ENCODE data around the gene CLVS2. TPM values are rescaled to one million over a fixed set of nuclear protein-coding genes. Genes with fewer than 3 reads are reported as not detected.

CLVS2 gene
- total and polyA plus RNA-seq, 4 donors: 0.25 TPM; not detected in 3

DNA sequence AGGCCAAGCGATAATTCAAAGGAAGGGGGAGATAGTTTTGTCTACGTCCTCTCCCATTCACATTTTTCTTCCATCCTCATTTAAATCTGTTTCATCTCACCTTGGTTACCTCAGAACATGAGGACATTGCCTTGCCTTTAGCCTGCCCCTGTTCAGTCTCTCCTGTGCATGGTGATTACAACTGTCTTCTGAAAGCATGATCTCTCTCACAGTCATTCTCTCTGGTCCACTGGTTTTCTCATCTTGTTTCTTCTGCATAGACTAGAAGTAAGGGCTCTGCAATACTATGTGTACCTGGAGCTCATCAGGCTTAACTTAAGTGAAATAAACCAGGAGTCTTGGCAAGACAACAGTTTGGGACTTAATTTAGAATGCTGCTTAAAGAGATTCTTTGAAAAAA is 31.4 kb downstream of the CLVS2 start:
- Histone ChIP-seq H3K9me3 (ENCODE audit: control insufficient read depth in 4 of 4, low read length in 3 of 4) (no peaks in the 10 kb centered on the region), H3K4me1 (ENCODE audit: control insufficient read depth in 4 of 4, insufficient read depth in 4 of 4, low read length in 3 of 4) (no peaks in the 10 kb centered on the region), H3K36me3 (ENCODE audit: control insufficient read depth in 4 of 4, insufficient read depth in 3 of 4, low read depth in 1 of 4, low read length in 3 of 4) (no peaks in the 10 kb centered on the region), H3K27me3 (ENCODE audit: control insufficient read depth in 4 of 4, insufficient read depth in 4 of 4, low read length in 3 of 4) (no peaks in the 10 kb centered on the region), H3K4me3 (ENCODE audit: low read depth in 1 of 3, low read length in 3 of 3) (no peak overlapping the region), H3K27ac (ENCODE audit: low read depth in 1 of 2, low read length in 2 of 2) (no peak overlapping the region), H3K9ac (ENCODE audit: low read depth in 1 of 2, low read length in 2 of 2) (no peak overlapping the region)
- DNase-seq (ENCODE audit: low spot score): no peak
- whole genome bisulfite sequencing: 80% methylated on average over 2 of the region's 2 CpGs
- TF ChIP-seq YY1 (IDR thresholded peaks at IDR 0.05) (no peak), GABPA (IDR thresholded peaks at IDR 0.05 in 1 of 2, conservative IDR thresholded peaks at IDR 0.05 in 1 of 2) (no peak), FOXA2 (IDR thresholded peaks at IDR 0.05) (no peak), HNF4A (conservative IDR thresholded peaks at IDR 0.05) (no peak), SP1 (IDR thresholded peaks at IDR 0.05) (no peak), HNF4G (IDR thresholded peaks at IDR 0.05) (no peak), FOXA1 (IDR thresholded peaks at IDR 0.05) (no peak), RXRA (IDR thresholded peaks at IDR 0.05) (no peak), EGR1 (IDR thresholded peaks at IDR 0.05; ENCODE audit: low read depth in 2 of 2) (no peak), RAD21 (IDR thresholded peaks at IDR 0.05) (no peak), JUND (IDR thresholded peaks at IDR 0.05) (no peak), TAF1 (conservative IDR thresholded peaks at IDR 0.05) (no peak), NR2F2 (IDR thresholded peaks at IDR 0.05) (no peak)
- TF ChIP-seq, protein P1, sequence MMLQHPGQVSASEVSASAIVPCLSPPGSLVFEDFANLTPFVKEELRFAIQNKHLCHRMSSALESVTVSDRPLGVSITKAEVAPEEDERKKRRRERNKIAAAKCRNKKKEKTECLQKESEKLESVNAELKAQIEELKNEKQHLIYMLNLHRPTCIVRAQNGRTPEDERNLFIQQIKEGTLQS (IDR thresholded peaks at IDR 0.05): no peak
- TF ChIP-seq, protein P2, sequence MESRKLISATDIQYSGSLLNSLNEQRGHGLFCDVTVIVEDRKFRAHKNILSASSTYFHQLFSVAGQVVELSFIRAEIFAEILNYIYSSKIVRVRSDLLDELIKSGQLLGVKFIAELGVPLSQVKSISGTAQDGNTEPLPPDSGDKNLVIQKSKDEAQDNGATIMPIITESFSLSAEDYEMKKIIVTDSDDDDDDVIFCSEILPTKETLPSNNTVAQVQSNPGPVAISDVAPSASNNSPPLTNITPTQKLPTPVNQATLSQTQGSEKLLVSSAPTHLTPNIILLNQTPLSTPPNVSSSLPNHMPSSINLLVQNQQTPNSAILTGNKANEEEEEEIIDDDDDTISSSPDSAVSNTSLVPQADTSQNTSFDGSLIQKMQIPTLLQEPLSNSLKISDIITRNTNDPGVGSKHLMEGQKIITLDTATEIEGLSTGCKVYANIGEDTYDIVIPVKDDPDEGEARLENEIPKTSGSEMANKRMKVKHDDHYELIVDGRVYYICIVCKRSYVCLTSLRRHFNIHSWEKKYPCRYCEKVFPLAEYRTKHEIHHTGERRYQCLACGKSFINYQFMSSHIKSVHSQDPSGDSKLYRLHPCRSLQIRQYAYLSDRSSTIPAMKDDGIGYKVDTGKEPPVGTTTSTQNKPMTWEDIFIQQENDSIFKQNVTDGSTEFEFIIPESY (IDR thresholded peaks at IDR 0.05): no peak
- TF ChIP-seq, protein P3, sequence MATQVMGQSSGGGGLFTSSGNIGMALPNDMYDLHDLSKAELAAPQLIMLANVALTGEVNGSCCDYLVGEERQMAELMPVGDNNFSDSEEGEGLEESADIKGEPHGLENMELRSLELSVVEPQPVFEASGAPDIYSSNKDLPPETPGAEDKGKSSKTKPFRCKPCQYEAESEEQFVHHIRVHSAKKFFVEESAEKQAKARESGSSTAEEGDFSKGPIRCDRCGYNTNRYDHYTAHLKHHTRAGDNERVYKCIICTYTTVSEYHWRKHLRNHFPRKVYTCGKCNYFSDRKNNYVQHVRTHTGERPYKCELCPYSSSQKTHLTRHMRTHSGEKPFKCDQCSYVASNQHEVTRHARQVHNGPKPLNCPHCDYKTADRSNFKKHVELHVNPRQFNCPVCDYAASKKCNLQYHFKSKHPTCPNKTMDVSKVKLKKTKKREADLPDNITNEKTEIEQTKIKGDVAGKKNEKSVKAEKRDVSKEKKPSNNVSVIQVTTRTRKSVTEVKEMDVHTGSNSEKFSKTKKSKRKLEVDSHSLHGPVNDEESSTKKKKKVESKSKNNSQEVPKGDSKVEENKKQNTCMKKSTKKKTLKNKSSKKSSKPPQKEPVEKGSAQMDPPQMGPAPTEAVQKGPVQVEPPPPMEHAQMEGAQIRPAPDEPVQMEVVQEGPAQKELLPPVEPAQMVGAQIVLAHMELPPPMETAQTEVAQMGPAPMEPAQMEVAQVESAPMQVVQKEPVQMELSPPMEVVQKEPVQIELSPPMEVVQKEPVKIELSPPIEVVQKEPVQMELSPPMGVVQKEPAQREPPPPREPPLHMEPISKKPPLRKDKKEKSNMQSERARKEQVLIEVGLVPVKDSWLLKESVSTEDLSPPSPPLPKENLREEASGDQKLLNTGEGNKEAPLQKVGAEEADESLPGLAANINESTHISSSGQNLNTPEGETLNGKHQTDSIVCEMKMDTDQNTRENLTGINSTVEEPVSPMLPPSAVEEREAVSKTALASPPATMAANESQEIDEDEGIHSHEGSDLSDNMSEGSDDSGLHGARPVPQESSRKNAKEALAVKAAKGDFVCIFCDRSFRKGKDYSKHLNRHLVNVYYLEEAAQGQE (IDR thresholded peaks at IDR 0.05): no peak

DNA sequence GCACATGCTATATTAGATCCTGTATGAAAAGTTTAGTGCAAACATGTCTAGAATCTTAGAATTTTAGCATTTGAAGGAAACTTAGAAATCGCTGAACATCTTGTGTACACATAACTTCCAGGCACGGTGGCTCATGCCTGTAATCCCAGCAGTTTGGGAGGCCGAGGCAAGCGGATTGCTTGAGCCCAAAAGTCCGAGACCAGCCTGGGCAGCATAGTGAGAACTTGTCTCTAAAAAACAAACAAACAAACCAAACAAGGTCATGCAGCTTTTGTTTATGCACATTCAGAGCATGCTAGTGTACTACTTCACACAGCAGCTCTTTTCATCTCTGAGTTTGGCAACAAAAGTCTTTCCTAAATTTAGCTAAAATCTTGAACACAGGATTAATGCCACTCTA is 32.2 kb downstream of the CLVS2 start:
- Histone ChIP-seq H3K9ac (ENCODE audit: low read depth in 1 of 2, low read length in 2 of 2) (no peak overlapping the region), H3K27me3 (ENCODE audit: control insufficient read depth in 4 of 4, insufficient read depth in 4 of 4, low read length in 3 of 4) (no peaks in the 10 kb centered on the region), H3K9me3 (ENCODE audit: control insufficient read depth in 4 of 4, low read length in 3 of 4) (no peaks in the 10 kb centered on the region), H3K4me3 (ENCODE audit: low read depth in 1 of 3, low read length in 3 of 3) (no peak overlapping the region), H3K4me1 (ENCODE audit: control insufficient read depth in 4 of 4, insufficient read depth in 4 of 4, low read length in 3 of 4) (no peaks in the 10 kb centered on the region), H3K27ac (ENCODE audit: low read depth in 1 of 2, low read length in 2 of 2) (no peak overlapping the region), H3K36me3 (ENCODE audit: control insufficient read depth in 4 of 4, insufficient read depth in 3 of 4, low read depth in 1 of 4, low read length in 3 of 4) (no peaks in the 10 kb centered on the region)
- WGBS: 65% methylated on average over 5 of the region's 5 CpGs
- TF ChIP-seq, protein P3 (IDR thresholded peaks at IDR 0.05): no peak
- TF ChIP-seq RAD21 (IDR thresholded peaks at IDR 0.05): no peak
- no peak for TF ChIP-seq GABPA (IDR thresholded peaks at IDR 0.05 in 1 of 2, conservative IDR thresholded peaks at IDR 0.05 in 1 of 2)
- TF ChIP-seq, protein P2 (IDR thresholded peaks at IDR 0.05): no peak
- TF ChIP-seq HNF4A (conservative IDR thresholded peaks at IDR 0.05): no peak
- no peak for TF ChIP-seq YY1 (IDR thresholded peaks at IDR 0.05)
- TF ChIP-seq, protein P1 (IDR thresholded peaks at IDR 0.05): no peak
- no peak for TF ChIP-seq RXRA (IDR thresholded peaks at IDR 0.05)
- no peak for TF ChIP-seq FOXA2 (IDR thresholded peaks at IDR 0.05)
- no peak for TF ChIP-seq HNF4G (IDR thresholded peaks at IDR 0.05)
- TF ChIP-seq FOXA1 (IDR thresholded peaks at IDR 0.05): no peak
- DNase-seq (ENCODE audit: low spot score): no peak

All from liver (tissue), 9 donors.